GM12864 (cell line): ENCODE results near the gene TADA2B.

ENCODE experiments used
- DNase-seq: peaks from one replicate; pipeline ENCODE4 v3.0.0-alpha.2; 2011; ENCODE audit warnings: low read depth
- H3K4me3 ChIP-seq: 2 replicates; pipeline ENCODE4 v1.5.1; 2011; ENCODE audit warnings: mild to moderate bottlenecking, low read depth, low read length, control low read depth
- TF ChIP-seq, protein P1 (sequence below): IDR thresholded peaks from 2 replicates; pipeline ENCODE4 v1.5.1; 2011; ENCODE audit warnings: low read depth, mild to moderate bottlenecking, moderate library complexity, low read length, control low read depth, inconsistent platforms; ENCODE audit errors: missing control alignments

The TADA2B gene

DNA sequence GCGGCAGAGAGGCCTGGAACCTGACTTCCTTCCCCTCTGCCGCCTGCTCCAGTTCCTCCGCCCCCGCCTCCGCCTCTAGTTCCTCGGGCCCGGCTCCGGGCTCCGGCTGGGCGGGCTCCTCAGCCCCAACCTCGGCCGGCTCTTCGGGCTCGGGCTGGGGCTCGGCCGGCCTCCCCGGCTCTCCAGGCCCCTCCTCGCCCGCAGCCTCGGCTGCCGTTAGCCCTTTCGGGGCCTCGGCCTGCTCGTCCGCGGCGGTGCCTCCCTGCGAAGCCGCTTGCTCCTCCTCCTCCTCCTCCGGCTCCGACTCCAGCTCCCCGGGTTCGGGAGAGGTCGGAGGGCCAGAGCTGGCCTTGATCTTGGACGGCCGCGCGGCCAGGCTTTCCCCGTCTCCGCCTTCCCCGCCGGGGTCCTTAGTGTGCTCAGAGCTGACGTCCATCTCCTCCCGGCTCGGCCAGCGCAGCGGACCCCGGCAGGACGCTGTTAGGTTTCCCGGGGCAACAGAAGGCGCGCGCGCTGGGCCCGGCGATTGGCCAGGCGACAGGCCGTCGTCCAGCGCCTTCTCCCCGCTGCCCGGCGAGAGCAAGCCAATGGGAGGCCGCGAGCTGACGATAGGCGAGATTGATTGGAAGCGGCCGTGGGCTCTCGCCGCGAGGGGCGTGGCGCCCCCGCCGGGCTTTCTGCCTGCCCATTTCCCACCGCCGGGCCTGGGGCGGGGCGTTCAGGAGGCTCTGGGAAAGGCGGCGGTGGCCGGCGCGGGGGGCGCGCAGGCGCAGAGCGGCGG lies 479 bp upstream of the TADA2B start:
- TF ChIP-seq, protein P1, sequence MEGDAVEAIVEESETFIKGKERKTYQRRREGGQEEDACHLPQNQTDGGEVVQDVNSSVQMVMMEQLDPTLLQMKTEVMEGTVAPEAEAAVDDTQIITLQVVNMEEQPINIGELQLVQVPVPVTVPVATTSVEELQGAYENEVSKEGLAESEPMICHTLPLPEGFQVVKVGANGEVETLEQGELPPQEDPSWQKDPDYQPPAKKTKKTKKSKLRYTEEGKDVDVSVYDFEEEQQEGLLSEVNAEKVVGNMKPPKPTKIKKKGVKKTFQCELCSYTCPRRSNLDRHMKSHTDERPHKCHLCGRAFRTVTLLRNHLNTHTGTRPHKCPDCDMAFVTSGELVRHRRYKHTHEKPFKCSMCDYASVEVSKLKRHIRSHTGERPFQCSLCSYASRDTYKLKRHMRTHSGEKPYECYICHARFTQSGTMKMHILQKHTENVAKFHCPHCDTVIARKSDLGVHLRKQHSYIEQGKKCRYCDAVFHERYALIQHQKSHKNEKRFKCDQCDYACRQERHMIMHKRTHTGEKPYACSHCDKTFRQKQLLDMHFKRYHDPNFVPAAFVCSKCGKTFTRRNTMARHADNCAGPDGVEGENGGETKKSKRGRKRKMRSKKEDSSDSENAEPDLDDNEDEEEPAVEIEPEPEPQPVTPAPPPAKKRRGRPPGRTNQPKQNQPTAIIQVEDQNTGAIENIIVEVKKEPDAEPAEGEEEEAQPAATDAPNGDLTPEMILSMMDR, result no peak
- peak overlapping the region; percentile 63 for H3K4me3 ChIP-seq
- DNase-seq, result peak; percentile 79

DNA sequence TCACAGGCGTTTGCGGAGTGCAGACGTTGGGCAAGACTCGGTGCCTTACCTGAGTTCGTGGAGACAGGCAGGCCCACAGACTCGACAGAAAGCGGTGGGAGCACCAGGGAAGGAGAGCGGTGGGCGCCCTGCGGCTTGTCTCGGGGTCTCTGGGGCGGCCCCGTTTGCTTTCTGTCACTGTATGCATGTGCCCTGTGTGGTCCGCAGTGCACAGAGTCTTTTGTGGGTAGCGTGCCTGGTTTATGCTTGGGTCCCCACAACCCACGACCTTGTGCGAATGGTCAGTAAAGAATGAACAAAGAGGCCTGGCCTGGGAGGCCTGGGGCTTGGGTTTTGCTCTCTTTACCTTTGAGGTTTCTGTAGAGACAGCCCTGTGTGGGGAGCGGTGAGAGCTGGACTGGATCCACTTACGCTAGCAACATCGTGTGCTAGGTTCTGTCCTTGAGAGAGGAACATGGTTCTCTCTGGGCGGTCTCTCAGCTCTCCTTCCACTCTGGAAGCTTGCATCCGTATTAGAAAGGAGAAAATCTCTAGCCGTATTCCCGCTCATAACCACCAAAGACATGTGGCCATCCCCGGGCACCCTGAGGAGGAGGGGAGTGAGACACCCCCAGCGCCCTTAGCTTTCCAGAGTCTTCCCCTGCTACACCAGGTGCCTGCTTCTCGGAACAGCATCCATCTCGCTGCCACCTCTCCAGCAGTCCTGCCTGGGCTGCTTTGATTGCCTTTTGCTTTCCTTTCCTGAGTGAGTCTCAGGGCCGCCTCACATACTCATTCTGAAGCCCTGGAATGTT lies 1.2 kb downstream of the TADA2B start:
- DNase-seq, result no peak
- TF ChIP-seq, protein P1, result no peak
- H3K4me3 ChIP-seq, result peak overlapping the region; percentile 97

DNA sequence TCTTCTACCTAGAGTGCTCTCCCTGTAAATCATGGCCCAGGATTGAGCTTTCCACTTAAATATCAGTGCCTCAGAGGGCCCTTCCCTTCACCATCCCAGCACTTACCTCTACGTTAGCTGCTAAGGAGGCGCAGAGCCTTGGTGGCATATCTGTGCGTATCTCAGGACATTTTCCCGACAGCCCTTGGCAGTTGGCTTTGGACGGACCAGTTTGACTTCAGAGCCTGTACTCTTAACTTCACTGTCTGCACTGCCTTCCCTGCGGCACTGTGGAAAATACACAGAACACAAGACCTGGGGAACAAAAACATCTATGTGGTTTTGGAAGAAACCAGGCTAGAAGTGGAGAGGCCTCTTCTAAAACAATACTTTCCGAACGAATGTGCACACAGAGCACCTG lies 2.4 kb downstream of the TADA2B start:
- H3K4me3 ChIP-seq, result peak overlapping the region; percentile 97
- TF ChIP-seq, protein P1, result no peak
- no peak for DNase-seq

DNA sequence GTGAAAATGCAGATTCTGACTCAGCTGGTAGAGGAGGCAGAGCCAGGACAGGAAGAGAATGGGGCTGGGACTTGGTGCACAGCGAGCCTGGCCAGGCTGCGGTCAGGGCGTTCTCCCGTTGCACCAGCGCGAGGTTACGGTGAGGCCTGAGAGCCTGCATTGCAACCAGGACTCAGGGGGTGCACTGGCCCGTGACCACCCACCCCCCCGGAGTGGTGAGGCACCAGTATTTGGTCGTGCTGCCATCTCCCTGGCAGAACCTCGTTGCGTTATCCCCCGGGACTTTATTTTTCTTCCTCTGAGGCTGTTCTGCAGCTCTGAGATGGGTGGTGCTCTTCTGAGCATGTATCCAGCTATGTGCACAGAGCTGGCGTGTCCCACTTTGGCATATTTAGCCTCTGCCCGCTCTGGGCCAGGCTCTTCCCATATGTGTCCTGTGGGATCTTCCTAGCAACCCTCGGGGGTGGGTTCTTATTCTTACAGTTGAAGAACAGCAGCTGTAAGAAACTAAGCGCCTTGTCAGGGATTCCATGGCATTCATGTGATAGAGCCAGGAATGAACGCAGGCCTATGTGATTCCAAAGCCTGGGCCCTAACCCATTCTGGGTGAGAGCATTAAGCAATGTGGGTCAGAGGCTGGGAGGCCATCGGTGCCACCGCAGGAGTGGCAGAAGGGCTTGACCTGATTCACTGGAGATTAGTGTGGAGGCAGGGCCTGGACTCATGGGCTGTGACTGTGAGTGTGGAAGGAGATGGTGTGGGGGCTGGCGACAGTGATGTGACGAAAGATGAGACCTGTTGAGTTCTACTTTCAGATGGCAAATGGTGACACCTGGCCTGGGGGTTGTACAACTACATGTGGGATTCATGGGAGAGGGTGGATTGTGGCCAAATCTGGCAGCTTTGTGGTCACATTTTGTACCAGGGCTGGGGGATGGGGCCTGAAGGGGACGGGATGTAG lies 3.1 kb downstream of the TADA2B start:
- peak; percentile 59 for DNase-seq
- H3K4me3 ChIP-seq, result peak overlapping the region; percentile 97
- TF ChIP-seq, protein P1, result no peak

DNA sequence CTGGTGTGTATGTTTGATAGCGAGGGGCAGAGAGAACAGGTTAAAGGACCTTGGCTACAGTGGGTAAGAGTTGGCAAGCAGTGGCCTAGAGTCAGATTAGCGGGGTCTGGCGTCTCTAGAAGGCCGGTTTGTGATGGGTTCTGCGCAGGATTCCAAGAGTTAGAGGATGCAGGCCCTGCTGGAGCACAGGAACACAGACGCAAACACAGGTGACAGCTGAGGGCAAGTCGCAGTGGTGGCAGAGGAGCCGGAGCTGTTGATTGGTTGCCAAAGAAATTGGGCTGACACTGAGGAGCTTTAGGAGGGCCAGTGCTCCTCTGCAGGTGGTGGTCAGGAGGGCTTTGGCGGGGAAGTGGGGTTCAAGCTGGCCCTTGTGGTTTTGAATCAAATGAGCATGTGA lies 3.8 kb downstream of the TADA2B start:
- no peak overlapping the region for H3K4me3 ChIP-seq
- no peak for DNase-seq
- TF ChIP-seq, protein P1, result no peak

DNA sequence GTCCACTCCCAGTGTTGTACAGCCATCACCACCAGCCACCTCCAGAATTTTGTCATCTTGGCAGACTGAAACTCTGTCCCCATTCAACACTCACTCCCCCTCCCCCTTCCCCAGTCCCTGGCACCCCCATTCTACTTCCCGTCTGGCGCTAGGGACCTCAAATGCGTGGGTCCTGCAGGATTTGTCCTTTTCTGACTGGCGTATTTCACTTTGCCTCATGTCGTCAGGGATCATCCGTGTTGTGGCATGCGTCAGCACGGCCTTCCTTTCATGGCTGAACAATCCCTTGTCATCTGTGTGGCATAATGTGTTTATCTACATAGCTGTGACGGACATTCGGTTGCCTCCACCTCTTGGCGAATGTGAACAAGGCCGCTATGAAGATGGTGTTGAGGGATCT lies 5.5 kb downstream of the TADA2B start:
- H3K4me3 ChIP-seq, result no peak overlapping the region
- TF ChIP-seq, protein P1, result no peak
- DNase-seq, result no peak
